WERI-Rb-1 (cell line): ENCODE measurements around the gene FRK.

Experiments
- DNase-seq: peaks from one replicate; pipeline ENCODE4 v3.0.0-alpha.2; 2020
- H3K27ac ChIP-seq: fragments of 250-450 bp; sonication (Bioruptor Pico); 2 replicates; pipeline ENCODE4 v1.5.1; 2020; ENCODE audit warnings: mild to moderate bottlenecking, moderate library complexity
- H3K27me3 ChIP-seq: fragments of 250-450 bp; sonication (Bioruptor Pico); 2 replicates; pipeline ENCODE4 v1.5.1; 2021; ENCODE audit warnings: mild to moderate bottlenecking, low read depth, moderate library complexity; ENCODE audit not compliant: insufficient read depth, severe bottlenecking
- H3K36me3 ChIP-seq: fragments of 250-450 bp; sonication (Bioruptor Pico); 2 replicates; pipeline ENCODE4 v1.5.1; 2020; ENCODE audit warnings: mild to moderate bottlenecking, moderate library complexity
- H3K4me3 ChIP-seq: 2 replicates; pipeline ENCODE4 v1.5.1; 2011; ENCODE audit warnings: low read depth, mild to moderate bottlenecking, control low read depth, low read length
- H3K9me3 ChIP-seq: fragments of 250-450 bp; sonication (Bioruptor Pico); 2 replicates; pipeline ENCODE4 v1.5.1; 2021; ENCODE audit warnings: mild to moderate bottlenecking, moderate library complexity; ENCODE audit not compliant: severe bottlenecking
- CTCF ChIP-seq: IDR thresholded peaks from 2 replicates; pipeline ENCODE4 v1.5.1; 2011; ENCODE audit warnings: low read depth, mild to moderate bottlenecking, control low read depth, inconsistent platforms, low read length

The FRK gene

GRCh38 chr6:116059713-116060571 lies 749 bp downstream of the FRK start:
- TF ChIP-seq CTCF, result no peak
- H3K4me3 ChIP-seq, result no peak overlapping the region
- H3K27me3 ChIP-seq, result no peaks in the 10 kb centered on the region
- H3K27ac ChIP-seq, result no peak overlapping the region
- no peaks in the 10 kb centered on the region for H3K36me3 ChIP-seq
- H3K9me3 ChIP-seq, result no peaks in the 10 kb centered on the region
- DNase-seq, result no peak

GRCh38 chr6:116057766-116058165 lies 2.9 kb downstream of the FRK start:
- TF ChIP-seq CTCF, result no peak
- Histone ChIP-seq H3K36me3 (no peaks in the 10 kb centered on the region), H3K9me3 (no peaks in the 10 kb centered on the region), H3K27me3 (no peaks in the 10 kb centered on the region), H3K4me3 (no peak overlapping the region), H3K27ac (no peak overlapping the region)
- no peak for DNase-seq

GRCh38 chr6:116055513-116055912 lies 5.2 kb downstream of the FRK start:
- Histone ChIP-seq H3K27ac (no peak overlapping the region), H3K36me3 (no peaks in the 10 kb centered on the region), H3K4me3 (no peak overlapping the region), H3K27me3 (no peaks in the 10 kb centered on the region), H3K9me3 (no peaks in the 10 kb centered on the region)
- no peak for TF ChIP-seq CTCF
- no peak for DNase-seq

- no peaks in the 10 kb centered on the region for H3K9me3 ChIP-seq
- no peak for DNase-seq
- no peaks in the 10 kb centered on the region for H3K36me3 ChIP-seq
- no peak overlapping the region for H3K27ac ChIP-seq
- TF ChIP-seq CTCF, result no peak
- H3K4me3 ChIP-seq, result no peak overlapping the region
- no peaks in the 10 kb centered on the region for H3K27me3 ChIP-seq
These were observed 9.4 kb downstream of the FRK start for GRCh38 chr6:116051244-116051643.

GRCh38 chr6:116050737-116051136 lies 10.0 kb downstream of the FRK start:
- no peak for TF ChIP-seq CTCF
- Histone ChIP-seq H3K9me3 (no peaks in the 10 kb centered on the region), H3K27ac (no peak overlapping the region), H3K27me3 (no peaks in the 10 kb centered on the region), H3K36me3 (no peaks in the 10 kb centered on the region), H3K4me3 (no peak overlapping the region)
- no peak for DNase-seq

GRCh38 chr6:116049321-116049720 lies 11.4 kb downstream of the FRK start:
- no peak overlapping the region for H3K4me3 ChIP-seq
- H3K36me3 ChIP-seq, result no peaks in the 10 kb centered on the region
- H3K27me3 ChIP-seq, result no peaks in the 10 kb centered on the region
- no peak overlapping the region for H3K27ac ChIP-seq
- H3K9me3 ChIP-seq, result peaks cover 2% of the 10 kb centered on the region
- no peak for TF ChIP-seq CTCF
- no peak for DNase-seq
